Measurements from ENCODE around the gene ATRNL1.

Gene ATRNL1

DNA sequence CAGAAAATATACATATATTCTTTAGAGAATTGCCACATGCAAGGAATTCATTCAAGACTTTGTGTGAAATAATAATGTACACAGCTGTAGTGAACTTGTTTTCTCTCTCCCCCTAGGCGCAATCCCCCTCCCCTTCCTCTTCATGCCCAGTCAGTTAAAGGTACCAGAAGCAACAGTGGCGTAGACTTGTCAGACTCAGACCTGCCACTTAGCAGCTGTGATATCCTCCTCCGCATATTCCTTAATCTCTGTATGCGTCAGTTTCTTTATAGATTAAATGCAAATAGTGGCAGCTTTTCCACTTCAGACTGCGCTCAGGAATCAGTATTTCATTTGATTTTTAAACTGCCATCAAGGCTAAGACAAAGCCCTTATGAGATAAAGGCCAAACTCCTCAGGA is 815.9 kb downstream of the ATRNL1 start:
- no peaks in the 10 kb centered on the region for H3K4me1 ChIP-seq (ENCODE audit: insufficient read depth, low read length)
- no peaks in the 10 kb centered on the region for H3K36me3 ChIP-seq (ENCODE audit: insufficient read depth, low read length)
- no peaks in the 10 kb centered on the region for H3K9me3 ChIP-seq (ENCODE audit: control insufficient read depth, insufficient read depth, low read length)
- H3K9ac ChIP-seq (ENCODE audit: low read depth, low read length): no peak overlapping the region

DNA sequence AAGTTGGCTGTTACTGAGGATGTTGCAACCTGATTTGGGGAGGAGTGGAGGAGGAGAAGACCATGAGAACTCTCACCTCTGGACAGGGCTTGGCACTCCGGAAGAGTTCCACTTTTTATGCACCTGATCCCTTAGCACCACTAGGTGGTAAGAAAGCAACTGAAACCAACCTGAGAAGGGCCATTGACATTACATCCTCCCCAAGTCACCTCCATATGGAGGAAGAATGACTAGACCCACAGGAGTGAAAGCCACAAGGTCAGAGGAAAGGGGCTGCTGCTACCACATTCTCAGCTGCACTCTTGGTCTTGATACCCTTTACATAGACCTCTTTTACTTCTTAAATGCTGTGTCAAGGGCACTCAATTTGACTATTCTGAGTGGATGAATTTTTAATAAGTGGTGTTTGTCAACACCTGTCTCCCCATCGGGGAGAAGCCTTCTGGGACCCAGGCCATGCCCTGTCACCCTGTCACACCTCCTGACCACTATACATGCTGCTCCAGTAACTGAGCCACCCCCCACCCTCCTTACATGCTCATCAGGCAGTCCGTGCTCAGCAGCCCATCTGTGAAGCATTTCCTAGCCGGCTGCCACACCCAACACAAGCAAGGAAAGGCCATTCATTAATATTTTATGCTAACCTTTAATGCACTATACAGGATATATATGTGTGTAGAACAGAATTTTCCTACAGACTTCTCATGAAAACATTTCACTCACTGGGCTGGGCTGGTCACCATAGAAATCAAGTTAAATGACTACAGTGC is 817.0 kb downstream of the ATRNL1 start:
- no peaks in the 10 kb centered on the region for H3K36me3 ChIP-seq (ENCODE audit: insufficient read depth, low read length)
- H3K4me1 ChIP-seq (ENCODE audit: insufficient read depth, low read length): no peaks in the 10 kb centered on the region
- H3K9me3 ChIP-seq (ENCODE audit: control insufficient read depth, insufficient read depth, low read length): no peaks in the 10 kb centered on the region
- H3K9ac ChIP-seq (ENCODE audit: low read depth, low read length): no peak overlapping the region

DNA sequence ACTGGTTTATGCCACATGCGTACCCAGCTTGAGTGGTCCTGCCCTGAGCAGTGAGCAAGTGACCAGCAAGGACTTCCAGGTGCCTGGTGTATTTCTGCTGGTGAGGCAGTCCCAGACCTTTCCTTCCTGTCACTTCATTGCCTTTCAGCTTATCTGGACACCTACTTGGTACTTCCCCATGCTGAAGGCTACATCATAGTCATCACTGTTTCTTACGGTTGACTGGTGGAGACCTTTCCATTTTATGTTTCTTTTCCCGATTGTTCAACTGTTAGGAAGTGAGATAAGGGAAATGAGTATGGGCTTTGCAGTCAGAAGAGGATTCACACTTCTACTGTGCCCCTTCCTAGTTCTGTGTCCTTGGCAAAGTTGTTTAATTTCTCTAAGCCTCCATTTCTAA is 821.3 kb downstream of the ATRNL1 start:
- no peaks in the 10 kb centered on the region for H3K4me1 ChIP-seq (ENCODE audit: insufficient read depth, low read length)
- H3K9ac ChIP-seq (ENCODE audit: low read depth, low read length): no peak overlapping the region
- no peaks in the 10 kb centered on the region for H3K36me3 ChIP-seq (ENCODE audit: insufficient read depth, low read length)

DNA sequence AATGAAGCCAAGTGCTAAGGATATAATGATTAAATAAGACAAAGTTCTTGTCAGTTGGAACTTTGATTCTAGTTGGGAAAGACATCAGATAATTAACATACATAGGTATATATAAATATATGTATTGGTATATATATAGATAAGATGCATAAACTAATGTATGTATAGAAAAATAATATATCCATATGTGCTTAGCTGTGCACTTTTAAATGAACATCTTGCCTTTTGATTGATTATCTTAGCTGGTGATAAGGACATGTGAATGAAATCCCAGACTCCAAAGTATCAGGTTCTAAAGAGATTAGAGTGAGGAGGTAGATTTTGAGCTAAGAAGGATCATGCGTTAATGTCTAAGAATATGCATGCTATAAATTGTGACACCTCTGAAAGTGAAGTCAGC is 822.3 kb downstream of the ATRNL1 start:
- no peaks in the 10 kb centered on the region for H3K9me3 ChIP-seq (ENCODE audit: control insufficient read depth, insufficient read depth, low read length)
- H3K4me1 ChIP-seq (ENCODE audit: insufficient read depth, low read length): no peaks in the 10 kb centered on the region
- no peaks in the 10 kb centered on the region for H3K36me3 ChIP-seq (ENCODE audit: insufficient read depth, low read length)
- H3K9ac ChIP-seq (ENCODE audit: low read depth, low read length): no peak overlapping the region

More for the DNA sequence above, 821.3 kb downstream of the ATRNL1 start:
- no peaks in the 10 kb centered on the region for H3K9me3 ChIP-seq (ENCODE audit: control insufficient read depth, insufficient read depth, low read length)

DNA sequence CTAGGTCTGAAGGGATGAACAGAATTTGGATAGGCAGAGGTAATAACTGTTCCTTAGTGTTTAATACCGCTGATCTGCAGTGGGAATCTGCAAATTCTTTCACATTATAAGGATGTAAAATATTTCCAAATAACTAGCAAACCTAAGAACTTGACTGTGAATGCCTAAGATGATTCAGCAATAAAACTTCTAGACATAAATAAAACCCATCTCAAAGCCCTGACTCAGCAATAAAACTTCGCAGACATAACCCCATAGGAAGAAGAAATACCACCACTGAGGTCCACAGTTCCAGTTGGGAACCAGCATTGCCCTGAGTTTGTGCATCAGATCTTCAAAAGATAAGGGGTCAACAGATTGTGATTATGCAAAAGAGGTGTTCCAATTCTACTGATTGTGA is 825.6 kb downstream of the ATRNL1 start:
- Histone ChIP-seq H3K4me1 (ENCODE audit: insufficient read depth, low read length) (no peaks in the 10 kb centered on the region), H3K9me3 (ENCODE audit: control insufficient read depth, insufficient read depth, low read length) (no peaks in the 10 kb centered on the region), H3K9ac (ENCODE audit: low read depth, low read length) (no peak overlapping the region), H3K36me3 (ENCODE audit: insufficient read depth, low read length) (no peaks in the 10 kb centered on the region)

DNA sequence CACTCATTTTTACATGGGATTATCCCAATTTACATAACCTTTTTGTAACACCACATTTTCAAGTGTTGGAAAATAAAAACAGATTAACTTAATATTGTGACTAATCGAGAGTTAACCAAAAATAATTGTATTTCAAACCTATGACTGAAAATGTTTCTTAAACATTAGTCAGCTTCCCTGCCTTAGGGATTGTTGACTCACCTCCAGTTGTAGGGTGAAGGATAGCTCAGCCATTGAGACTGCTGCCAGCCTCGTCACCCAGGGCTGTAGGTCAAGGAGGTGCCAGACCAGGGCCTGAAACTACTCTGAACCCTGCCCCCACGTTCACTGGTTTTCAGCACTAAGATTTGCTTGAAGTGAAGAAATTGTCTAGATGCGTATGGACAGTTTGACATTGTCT is 828.6 kb downstream of the ATRNL1 start:
- no peaks in the 10 kb centered on the region for H3K4me1 ChIP-seq (ENCODE audit: insufficient read depth, low read length)
- no peaks in the 10 kb centered on the region for H3K9me3 ChIP-seq (ENCODE audit: control insufficient read depth, insufficient read depth, low read length)
- H3K36me3 ChIP-seq (ENCODE audit: insufficient read depth, low read length): no peaks in the 10 kb centered on the region
- no peak overlapping the region for H3K9ac ChIP-seq (ENCODE audit: low read depth, low read length)

DNA sequence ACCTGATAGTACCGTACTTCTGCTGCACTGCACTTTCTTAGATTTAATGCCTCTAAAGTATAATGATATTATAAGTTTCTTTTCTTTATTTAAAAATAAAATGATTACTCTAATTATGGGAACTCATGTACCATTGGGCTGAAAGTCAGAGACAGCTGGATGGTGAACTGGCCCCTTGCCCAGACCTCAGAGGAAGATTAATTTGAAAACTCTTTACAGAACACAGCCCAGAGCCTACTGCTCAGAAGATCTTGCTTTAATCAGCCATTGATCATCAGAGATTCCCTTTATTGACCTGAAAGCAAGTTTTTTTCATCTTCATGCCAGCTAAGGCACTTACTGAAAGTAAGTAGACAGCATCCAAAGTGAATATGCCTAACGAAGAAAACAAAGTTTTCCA is 838.1 kb downstream of the ATRNL1 start:
- Histone ChIP-seq H3K4me1 (ENCODE audit: insufficient read depth, low read length) (no peaks in the 10 kb centered on the region), H3K36me3 (ENCODE audit: insufficient read depth, low read length) (no peaks in the 10 kb centered on the region), H3K9me3 (ENCODE audit: control insufficient read depth, insufficient read depth, low read length) (no peaks in the 10 kb centered on the region), H3K9ac (ENCODE audit: low read depth, low read length) (no peak overlapping the region)

DNA sequence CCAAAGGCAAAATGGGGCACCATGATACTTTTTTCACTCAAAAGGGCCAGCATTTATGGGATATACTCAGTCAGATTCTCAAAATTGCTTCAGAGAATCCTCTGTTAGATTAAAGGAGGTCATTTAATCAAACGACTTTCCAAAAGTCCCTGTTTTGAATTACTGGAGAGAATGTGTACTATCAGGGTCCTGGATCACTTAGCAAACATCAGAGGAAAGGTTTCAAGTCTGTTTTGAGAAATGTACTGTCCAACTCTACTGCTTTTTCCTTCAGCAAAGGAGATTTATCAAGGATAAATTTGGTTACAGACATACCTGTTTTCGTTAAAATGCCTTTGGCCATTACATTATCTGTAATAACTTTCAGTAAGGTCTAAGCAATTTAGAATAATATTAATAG is 838.9 kb downstream of the ATRNL1 start:
- no peak overlapping the region for H3K9ac ChIP-seq (ENCODE audit: low read depth, low read length)
- peaks cover under 1% of the 10 kb centered on the region; the same call in 1 of the 2 replicates for H3K4me1 ChIP-seq (ENCODE audit: insufficient read depth, low read length)
- no peaks in the 10 kb centered on the region for H3K36me3 ChIP-seq (ENCODE audit: insufficient read depth, low read length)
- no peaks in the 10 kb centered on the region for H3K9me3 ChIP-seq (ENCODE audit: control insufficient read depth, insufficient read depth, low read length)

DNA sequence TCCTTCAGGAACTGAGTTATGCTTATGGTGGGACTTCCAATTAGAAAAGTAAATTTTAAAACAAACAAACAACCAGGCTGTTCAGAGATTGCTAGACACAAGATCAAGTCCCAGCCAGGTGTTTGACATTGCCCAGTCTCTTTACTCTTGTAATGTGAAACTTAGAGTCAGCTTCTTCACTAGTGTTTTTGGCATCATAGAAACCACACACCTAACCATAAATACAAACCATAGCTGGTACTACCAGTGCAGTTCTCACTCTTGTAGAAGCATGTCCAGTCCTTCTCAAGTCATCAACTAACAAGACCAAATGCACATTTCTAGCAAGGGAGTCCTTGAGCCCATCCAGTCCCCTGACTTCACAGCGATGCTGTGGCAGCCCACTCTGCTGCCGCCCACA is 839.9 kb downstream of the ATRNL1 start:
- Histone ChIP-seq H3K36me3 (ENCODE audit: insufficient read depth, low read length) (no peaks in the 10 kb centered on the region), H3K4me1 (ENCODE audit: insufficient read depth, low read length) (peaks cover 5% of the 10 kb centered on the region; the same call in 1 of the 2 replicates), H3K9ac (ENCODE audit: low read depth, low read length) (no peak overlapping the region), H3K9me3 (ENCODE audit: control insufficient read depth, insufficient read depth, low read length) (no peaks in the 10 kb centered on the region)

DNA sequence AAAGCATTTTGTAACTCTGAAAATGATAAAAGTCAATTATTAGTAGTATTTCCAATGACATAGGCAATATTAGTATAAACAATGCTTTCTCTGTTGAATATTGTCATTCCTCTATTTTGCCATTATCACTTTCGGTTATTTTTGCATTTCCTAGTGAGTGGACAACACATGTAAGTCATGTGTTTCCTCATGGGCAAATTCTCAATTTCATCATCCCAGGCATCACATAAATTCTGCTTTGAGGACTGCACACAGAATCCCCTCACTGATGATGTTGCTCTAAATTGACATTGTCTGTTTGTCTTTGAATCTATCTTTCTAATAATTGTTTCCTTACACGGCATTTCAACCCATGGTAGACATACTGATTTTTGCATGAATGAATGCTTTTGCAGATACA is 842.6 kb downstream of the ATRNL1 start:
- Histone ChIP-seq H3K9ac (ENCODE audit: low read depth, low read length) (no peak overlapping the region), H3K36me3 (ENCODE audit: insufficient read depth, low read length) (no peaks in the 10 kb centered on the region), H3K9me3 (ENCODE audit: control insufficient read depth, insufficient read depth, low read length) (no peaks in the 10 kb centered on the region), H3K4me1 (ENCODE audit: insufficient read depth, low read length) (peaks cover 5% of the 10 kb centered on the region; the same call in 1 of the 2 replicates)

DNA sequence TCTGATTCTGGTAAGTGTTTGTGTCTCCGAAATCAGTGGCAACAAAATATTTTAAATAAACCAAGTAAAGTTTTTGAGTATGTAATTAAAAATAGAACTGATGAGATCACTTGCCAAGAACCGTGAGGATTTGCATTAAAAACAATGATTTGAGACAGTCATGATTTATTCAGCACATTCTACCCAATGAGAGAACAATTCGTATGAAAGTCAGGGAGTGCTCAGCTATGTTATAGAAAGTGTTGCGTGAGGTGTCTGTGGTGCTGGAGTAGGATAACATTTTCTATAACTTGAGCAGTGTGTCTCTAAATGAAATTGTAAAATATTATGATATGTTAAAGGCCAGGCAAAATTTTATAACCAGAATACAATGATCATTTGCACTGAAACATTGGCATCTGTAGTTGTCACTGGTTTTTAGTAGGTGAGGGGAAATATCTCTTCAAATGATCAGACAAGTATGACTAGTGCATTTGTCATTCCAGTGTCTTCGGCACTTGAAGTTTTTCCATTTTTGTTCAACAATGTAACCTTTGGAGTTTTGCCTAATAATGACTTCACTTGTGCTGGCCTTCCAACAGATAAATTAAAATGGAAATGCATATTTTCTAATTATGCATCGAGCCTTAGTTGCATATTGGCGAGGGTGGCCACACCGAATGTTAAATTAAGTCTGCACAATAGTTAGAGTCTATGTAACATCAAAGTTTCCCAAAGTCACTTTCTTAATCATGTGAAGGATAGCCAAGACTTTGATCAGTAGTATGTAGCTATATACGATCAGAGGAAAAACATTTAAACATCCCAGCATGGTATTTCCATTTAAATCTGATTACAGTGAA is 844.0 kb downstream of the ATRNL1 start:
- Histone ChIP-seq H3K4me1 (ENCODE audit: insufficient read depth, low read length) (peaks cover 5% of the 10 kb centered on the region; the same call in 1 of the 2 replicates), H3K9ac (ENCODE audit: low read depth, low read length) (no peak overlapping the region), H3K9me3 (ENCODE audit: control insufficient read depth, insufficient read depth, low read length) (no peaks in the 10 kb centered on the region), H3K36me3 (ENCODE audit: insufficient read depth, low read length) (no peaks in the 10 kb centered on the region)

DNA sequence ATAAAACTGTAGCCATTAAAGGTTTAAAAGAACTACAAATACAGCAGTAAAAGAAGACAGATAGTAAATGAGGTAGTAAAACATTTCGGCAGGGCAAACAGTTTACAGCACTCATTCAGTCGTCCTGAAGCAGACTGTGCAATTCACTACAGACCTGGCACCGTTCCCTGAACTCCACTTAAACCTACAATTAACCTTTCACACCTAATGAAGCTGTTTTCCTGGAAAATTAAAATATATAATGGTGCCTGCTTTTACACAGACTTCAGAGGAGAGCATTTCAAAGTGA is 844.5 kb downstream of the ATRNL1 start:
- Histone ChIP-seq H3K9me3 (ENCODE audit: control insufficient read depth, insufficient read depth, low read length) (no peaks in the 10 kb centered on the region), H3K9ac (ENCODE audit: low read depth, low read length) (no peak overlapping the region), H3K36me3 (ENCODE audit: insufficient read depth, low read length) (no peaks in the 10 kb centered on the region), H3K4me1 (ENCODE audit: insufficient read depth, low read length) (peaks cover 5% of the 10 kb centered on the region; the same call in 1 of the 2 replicates)

DNA sequence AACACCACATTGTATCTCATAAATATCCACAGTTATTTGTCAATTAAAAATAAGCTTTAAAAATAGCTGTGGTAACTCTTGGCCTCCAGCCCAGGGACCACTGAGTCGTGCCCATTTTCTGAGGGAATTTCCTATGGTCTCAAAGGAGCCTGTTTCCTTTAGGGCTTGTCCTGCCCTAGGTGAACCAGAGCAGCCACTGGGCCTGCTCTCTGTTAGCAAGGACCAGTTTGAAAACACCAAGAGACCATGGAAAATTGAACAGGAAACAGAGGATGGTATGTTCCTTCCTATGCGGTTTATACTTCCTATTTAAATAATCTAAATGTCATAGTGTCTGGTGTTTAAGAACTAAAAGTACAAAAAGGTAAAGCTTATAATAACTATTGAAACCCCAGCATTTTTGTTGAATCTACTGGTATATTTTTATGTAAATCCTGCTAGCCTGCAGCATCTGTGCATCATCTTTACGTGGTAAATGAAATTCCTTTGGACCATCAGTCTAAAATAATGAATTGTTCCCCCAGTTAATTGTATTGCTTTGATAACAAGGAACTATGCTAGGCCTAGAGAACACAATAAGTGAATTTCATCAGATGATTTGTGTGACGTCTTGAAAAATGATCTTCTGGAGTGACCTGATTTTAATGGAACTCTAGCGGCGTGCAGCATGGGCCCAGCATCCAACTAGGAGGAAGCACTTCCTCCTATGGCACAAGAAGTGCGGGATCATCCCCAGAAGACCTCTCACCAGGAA is 846.1 kb downstream of the ATRNL1 start:
- Histone ChIP-seq H3K4me1 (ENCODE audit: insufficient read depth, low read length) (peaks cover 5% of the 10 kb centered on the region; the same call in 1 of the 2 replicates), H3K9ac (ENCODE audit: low read depth, low read length) (no peak overlapping the region), H3K36me3 (ENCODE audit: insufficient read depth, low read length) (no peaks in the 10 kb centered on the region), H3K9me3 (ENCODE audit: control insufficient read depth, insufficient read depth, low read length) (no peaks in the 10 kb centered on the region)

DNA sequence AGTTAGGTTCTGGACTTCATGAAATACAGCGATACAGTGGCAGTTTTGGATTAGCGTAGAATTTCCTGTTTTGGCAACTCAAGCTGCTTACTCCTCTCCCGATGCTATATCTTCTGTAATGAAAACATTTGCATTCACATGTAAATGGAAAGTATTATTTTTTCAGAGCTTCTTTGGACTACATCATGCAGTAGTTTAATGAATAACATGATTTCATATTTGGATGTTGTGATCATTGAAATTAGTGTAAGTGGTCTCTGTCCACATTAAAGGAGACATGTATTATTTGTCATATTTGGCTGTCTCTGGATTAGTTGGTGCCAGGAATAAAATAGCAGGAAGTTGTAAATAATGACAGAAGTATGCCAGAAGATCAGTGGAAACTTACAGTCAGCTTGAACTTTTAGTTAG is 848.2 kb downstream of the ATRNL1 start:
- H3K9me3 ChIP-seq (ENCODE audit: control insufficient read depth, insufficient read depth, low read length): no peaks in the 10 kb centered on the region
- H3K4me1 ChIP-seq (ENCODE audit: insufficient read depth, low read length): peaks cover 7% of the 10 kb centered on the region; the same call in 1 of the 2 replicates
- H3K36me3 ChIP-seq (ENCODE audit: insufficient read depth, low read length): no peaks in the 10 kb centered on the region
- H3K9ac ChIP-seq (ENCODE audit: low read depth, low read length): no peak overlapping the region

Data from ES-I3 (cell line).